Omental fat pad (tissue), 4 donors: ENCODE data around the gene LURAP1L. TPM values are rescaled to one million over a fixed set of nuclear protein-coding genes. Genes with fewer than 3 reads are reported as not detected.

Source experiments
- ATAC-seq: fragments of 150-250 bp; one replicate; pipeline ENCODE4 v1.9.1; 2016; ENCODE audit warnings: mild to moderate bottlenecking, moderate library complexity; ENCODE audit not compliant: low FRiP score
- DNase-seq: peaks from one replicate; pipeline ENCODE4 v3.0.0-alpha.2; 2019; ENCODE audit warnings: low spot score
- total RNA-seq, 4 donors: library from RNA; depleted of rRNA; stranded (reverse); fragments of >200 nt; gene quantifications; one replicate each; pipeline ENCODE4 v1.1.0, GENCODE V29; 2016
- TF ChIP-seq, protein P1 (sequence below), 3 donors: fragments of 450-650 bp; IDR thresholded peaks; one replicate each; pipeline ENCODE4 v1.5.1; 2016 to 2017; ENCODE audit warnings: antibody characterized with exemption in 3 of 3, mild to moderate bottlenecking in 3 of 3, moderate library complexity in 2 of 3

Gene LURAP1L
- total RNA-seq, 4 donors from 2014 or later = 7.6 to 23.3 (median 12.5) TPM

GRCh38 chr9:12796601-12797000 lies 21.8 kb downstream of the LURAP1L start:
- ATAC-seq (no peak), DNase-seq (no peak)
- TF ChIP-seq, protein P1, sequence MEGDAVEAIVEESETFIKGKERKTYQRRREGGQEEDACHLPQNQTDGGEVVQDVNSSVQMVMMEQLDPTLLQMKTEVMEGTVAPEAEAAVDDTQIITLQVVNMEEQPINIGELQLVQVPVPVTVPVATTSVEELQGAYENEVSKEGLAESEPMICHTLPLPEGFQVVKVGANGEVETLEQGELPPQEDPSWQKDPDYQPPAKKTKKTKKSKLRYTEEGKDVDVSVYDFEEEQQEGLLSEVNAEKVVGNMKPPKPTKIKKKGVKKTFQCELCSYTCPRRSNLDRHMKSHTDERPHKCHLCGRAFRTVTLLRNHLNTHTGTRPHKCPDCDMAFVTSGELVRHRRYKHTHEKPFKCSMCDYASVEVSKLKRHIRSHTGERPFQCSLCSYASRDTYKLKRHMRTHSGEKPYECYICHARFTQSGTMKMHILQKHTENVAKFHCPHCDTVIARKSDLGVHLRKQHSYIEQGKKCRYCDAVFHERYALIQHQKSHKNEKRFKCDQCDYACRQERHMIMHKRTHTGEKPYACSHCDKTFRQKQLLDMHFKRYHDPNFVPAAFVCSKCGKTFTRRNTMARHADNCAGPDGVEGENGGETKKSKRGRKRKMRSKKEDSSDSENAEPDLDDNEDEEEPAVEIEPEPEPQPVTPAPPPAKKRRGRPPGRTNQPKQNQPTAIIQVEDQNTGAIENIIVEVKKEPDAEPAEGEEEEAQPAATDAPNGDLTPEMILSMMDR (IDR thresholded peaks at IDR 0.05) = no peak

DNA sequence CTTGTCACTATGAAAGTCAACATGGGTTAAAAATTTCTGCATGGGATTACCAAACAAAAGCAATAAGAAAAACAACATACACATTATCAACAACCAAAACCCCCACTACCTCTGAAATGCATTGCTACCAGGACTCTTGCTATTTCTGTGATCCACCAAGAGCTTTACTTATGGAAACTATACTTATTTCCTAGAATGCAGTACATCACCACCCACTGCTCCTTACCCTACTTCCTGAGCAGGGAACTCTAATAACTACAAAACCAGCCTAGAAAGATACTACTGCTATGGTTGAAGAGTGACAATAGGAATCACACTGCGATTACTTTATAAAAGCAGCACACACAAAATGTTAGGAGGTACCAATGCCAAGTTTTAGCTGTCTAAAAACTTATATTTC lies 22.2 kb downstream of the LURAP1L start:
- TF ChIP-seq, protein P1 (IDR thresholded peaks at IDR 0.05) = no peak
- no peak for DNase-seq
- ATAC-seq = no peak

DNA sequence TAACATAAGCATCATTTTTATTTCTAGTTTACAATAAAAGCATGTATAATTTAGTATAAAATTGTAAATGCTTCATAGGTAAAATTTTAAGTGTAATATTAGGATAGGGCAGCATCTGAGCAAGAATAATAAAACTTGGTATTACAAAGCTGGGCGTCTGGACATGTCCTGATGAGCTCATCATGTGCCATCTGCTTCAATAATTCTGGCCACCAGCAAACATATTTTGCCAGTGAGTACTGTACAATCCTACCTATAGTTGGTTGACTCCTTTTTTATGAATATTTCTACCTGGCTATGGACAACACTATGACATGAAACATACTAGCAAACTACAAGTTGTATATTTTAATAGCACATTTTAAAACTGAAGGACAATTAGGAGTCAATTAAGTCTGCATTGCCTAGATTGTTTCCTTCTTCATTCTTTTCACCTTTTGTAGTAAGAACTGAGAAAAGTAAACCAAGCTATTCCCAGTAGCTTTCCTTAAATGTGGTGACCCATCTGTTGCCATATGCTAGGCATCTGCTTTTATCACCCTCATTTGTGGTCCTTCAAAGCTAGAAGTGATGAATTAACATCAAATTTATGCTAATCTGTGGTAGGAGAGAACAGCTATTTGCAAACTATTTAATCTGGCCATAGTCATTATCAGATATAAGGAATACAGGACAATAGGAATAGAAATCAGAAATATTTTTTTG lies 23.4 kb downstream of the LURAP1L start:
- TF ChIP-seq, protein P1 (IDR thresholded peaks at IDR 0.05) = no peak
- DNase-seq (no peak), ATAC-seq (no peak)

- TF ChIP-seq, protein P1 (IDR thresholded peaks at IDR 0.05) = no peak
- ATAC-seq (no peak), DNase-seq (no peak)
These were observed 26.4 kb downstream of the LURAP1L start for GRCh38 chr9:12801187-12801586.

DNA sequence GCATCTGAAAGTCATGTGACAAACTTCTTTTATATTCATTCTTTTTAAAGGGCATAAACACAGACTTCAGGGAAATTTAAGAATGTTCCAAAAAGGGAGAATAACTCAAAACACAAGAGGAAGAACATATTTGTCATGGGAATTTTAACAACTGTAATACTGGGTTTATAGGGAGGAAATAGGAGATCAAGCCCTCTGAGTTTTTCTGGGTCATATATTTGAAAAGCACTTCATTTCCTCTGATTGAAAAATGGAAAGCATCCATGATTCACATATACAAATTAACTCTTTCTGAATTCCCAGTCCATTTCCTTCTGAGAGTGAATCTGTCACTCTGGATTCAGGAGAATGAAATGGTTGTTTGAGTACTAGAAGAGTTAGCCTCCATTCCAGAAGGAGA lies 26.8 kb downstream of the LURAP1L start:
- TF ChIP-seq, protein P1 (IDR thresholded peaks at IDR 0.05) = no peak
- ATAC-seq (no peak), DNase-seq (no peak)

- DNase-seq (no peak), ATAC-seq (no peak)
- TF ChIP-seq, protein P1 (IDR thresholded peaks at IDR 0.05) = no peak
These were observed 27.3 kb downstream of the LURAP1L start for GRCh38 chr9:12802093-12802492.

DNA sequence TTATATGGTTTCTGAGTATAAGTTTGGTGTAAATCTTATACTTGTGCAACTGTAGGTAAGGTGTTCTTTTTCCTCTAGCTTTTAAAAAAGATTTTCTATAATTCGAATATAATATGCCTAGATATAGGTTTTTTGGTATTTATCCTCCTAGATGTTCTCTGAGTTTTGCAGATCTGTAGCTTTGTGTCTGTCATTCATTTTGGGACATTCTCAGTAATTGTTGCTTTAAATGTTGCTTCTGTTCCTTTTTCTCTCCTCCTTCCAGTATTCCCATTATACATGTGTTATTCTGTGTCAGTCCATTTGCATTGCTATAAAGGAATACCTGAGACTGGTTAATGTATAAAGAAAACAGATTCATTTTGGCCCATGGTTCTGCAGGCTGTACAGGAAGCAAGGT lies 33.7 kb downstream of the LURAP1L start:
- TF ChIP-seq, protein P1 (IDR thresholded peaks at IDR 0.05) = no peak
- DNase-seq (no peak), ATAC-seq (no peak)
